Osteoblast (primary cell): ENCODE data around the gene GKN2. TPM values are rescaled to one million over a fixed set of nuclear protein-coding genes. Genes with fewer than 3 reads are reported as not detected.

Experiments
- DNase-seq: peaks from one replicate; pipeline ENCODE4 v3.0.0; 2011; ENCODE audit warnings: low spot score, mixed read lengths; ENCODE audit not compliant: insufficient read length; ENCODE audit errors: missing footprints
- H2AFZ ChIP-seq: 2 replicates; pipeline ENCODE4 v1.6.0; 2011; ENCODE audit warnings: mild to moderate bottlenecking, low read length
- H3K27ac ChIP-seq: 2 replicates; pipeline ENCODE4 v1.5.1; 2011; ENCODE audit warnings: mild to moderate bottlenecking, low read depth, low read length, moderate library complexity
- H3K27me3 ChIP-seq: 2 replicates; pipeline ENCODE4 v1.6.0; 2012; ENCODE audit warnings: mild to moderate bottlenecking, control low read depth, inconsistent platforms, low read length, moderate library complexity; ENCODE audit not compliant: insufficient read depth
- H3K36me3 ChIP-seq: 2 replicates; pipeline ENCODE4 v1.5.1; 2011; ENCODE audit warnings: mild to moderate bottlenecking, low read length, control low read depth, moderate library complexity; ENCODE audit not compliant: insufficient read depth
- H3K4me1 ChIP-seq: 2 replicates; pipeline ENCODE4 v1.5.1; 2011; ENCODE audit warnings: mild to moderate bottlenecking, low read length, control low read depth, moderate library complexity; ENCODE audit not compliant: insufficient read depth
- H3K4me2 ChIP-seq: 2 replicates; pipeline ENCODE4 v1.6.0; 2011; ENCODE audit warnings: mild to moderate bottlenecking, low read length; ENCODE audit not compliant: insufficient read depth
- H3K4me3 ChIP-seq: fragments of 200-600 bp; sonication (generic); 3 replicates; pipeline ENCODE4 v1.5.1; 2012; ENCODE audit warnings: mild to moderate bottlenecking, low read length, inconsistent platforms; ENCODE audit not compliant: insufficient read depth
- H3K79me2 ChIP-seq: 2 replicates; pipeline ENCODE4 v1.6.0; 2012; ENCODE audit warnings: mild to moderate bottlenecking, low read length, control low read depth, inconsistent platforms; ENCODE audit not compliant: insufficient read depth
- H3K9me3 ChIP-seq: 2 replicates; pipeline ENCODE4 v1.5.1; 2011; ENCODE audit warnings: low read depth, low read length, control low read depth
- H4K20me1 ChIP-seq: 2 replicates; pipeline ENCODE4 v1.6.0; 2012; ENCODE audit warnings: mild to moderate bottlenecking, low read length, control low read depth; ENCODE audit not compliant: insufficient read depth
- CTCF ChIP-seq: IDR thresholded peaks from 2 replicates; pipeline ENCODE4 v1.5.1; 2011; ENCODE audit warnings: mild to moderate bottlenecking, low read depth, low read length, moderate library complexity; ENCODE audit errors: extremely low read depth
- total RNA-seq: library from RNA; depleted of rRNA; stranded (reverse); fragments of >200 nt; gene quantifications from 2 replicates; pipeline ENCODE4 v1.2.3, GENCODE V29; 2012

GKN2 gene
- total RNA-seq, 1 donor, result not detected

GRCh38 chr2:68977453-68977852, 24.8 kb upstream of the GKN2 start:
- TF ChIP-seq CTCF, result no peak
- Histone ChIP-seq H3K4me1 (peaks cover 20% of the 10 kb centered on the region), H3K4me2 (no peak overlapping the region), H2AFZ (no peak overlapping the region), H3K9me3 (no peaks in the 10 kb centered on the region), H3K36me3 (no peaks in the 10 kb centered on the region), H4K20me1 (no peaks in the 10 kb centered on the region), H3K27me3 (no peaks in the 10 kb centered on the region), H3K27ac (no peak overlapping the region), H3K4me3 (no peak overlapping the region), H3K79me2 (no peaks in the 10 kb centered on the region)
- no peak for DNase-seq

- no peak overlapping the region for H3K27ac ChIP-seq
- no peaks in the 10 kb centered on the region for H3K79me2 ChIP-seq
- H3K36me3 ChIP-seq, result no peaks in the 10 kb centered on the region
- H3K27me3 ChIP-seq, result no peaks in the 10 kb centered on the region
- H3K9me3 ChIP-seq, result no peaks in the 10 kb centered on the region
- no peak for DNase-seq
- no peaks in the 10 kb centered on the region for H4K20me1 ChIP-seq
- TF ChIP-seq CTCF, result no peak
- H3K4me2 ChIP-seq, result peak overlapping the region; percentile 35
- peaks cover 34% of the 10 kb centered on the region for H3K4me1 ChIP-seq
- no peak overlapping the region for H2AFZ ChIP-seq
- H3K4me3 ChIP-seq, result no peak overlapping the region
These were observed 23.2 kb upstream of the GKN2 start for GRCh38 chr2:68975844-68976243.

GRCh38 chr2:68974946-68975665, 22.4 kb upstream of the GKN2 start:
- no peaks in the 10 kb centered on the region for H3K27me3 ChIP-seq
- no peak for TF ChIP-seq CTCF
- no peaks in the 10 kb centered on the region for H4K20me1 ChIP-seq
- peaks cover 41% of the 10 kb centered on the region for H3K4me1 ChIP-seq
- H3K79me2 ChIP-seq, result no peaks in the 10 kb centered on the region
- H3K9me3 ChIP-seq, result no peaks in the 10 kb centered on the region
- peak overlapping the region; percentile 35 for H3K4me2 ChIP-seq
- peak overlapping the region; percentile 52 for H2AFZ ChIP-seq
- no peak for DNase-seq
- H3K27ac ChIP-seq, result peak overlapping the region; percentile 63
- H3K36me3 ChIP-seq, result no peaks in the 10 kb centered on the region
- H3K4me3 ChIP-seq, result no peak overlapping the region

- peaks cover 43% of the 10 kb centered on the region for H3K4me1 ChIP-seq
- TF ChIP-seq CTCF, result no peak
- H3K4me3 ChIP-seq, result no peak within 1 kb of the TSS
These were observed 21.6 kb upstream of the GKN2 start, which contains the start of gene GKN1 for GRCh38 chr2:68974251-68974650. Gene GKN1, plus strand, starts transcription at chr2:68974636. Its CDS starts 42 bp downstream, at chr2:68974678.

More at GRCh38 chr2:68974251-68974650, 21.6 kb upstream of the GKN2 start, which contains the start of gene GKN1:
- H3K4me2 ChIP-seq, result peak within 1 kb of the TSS; percentile 35
- H3K9me3 ChIP-seq, result no peaks in the 10 kb centered on the region
- no peaks in the 10 kb centered on the region for H4K20me1 ChIP-seq
- H2AFZ ChIP-seq, result peak within 1 kb of the TSS; percentile 52
- H3K79me2 ChIP-seq, result no peaks in the 10 kb centered on the region
- H3K27ac ChIP-seq, result peak within 1 kb of the TSS; percentile 63
- H3K27me3 ChIP-seq, result no peaks in the 10 kb centered on the region
- no peak for DNase-seq
- no peaks in the 10 kb centered on the region for H3K36me3 ChIP-seq
